T-cell (primary cell): ENCODE measurements around the gene MITF. TPM values are rescaled to one million over a fixed set of nuclear protein-coding genes. Genes with fewer than 3 reads are reported as not detected.

Experiments used
- ATAC-seq, 4 experiments: fragments of 200-7000 bp in 3 of 4; fragments of 150-1000 bp in 1 of 4; cut with Tn5 transposase; replicated peaks in 1 of 4; 1 replicate in 3 of 4; 2 replicates in 1 of 4; pipeline ENCODE4 v1.10.0; 2021; ENCODE audit warnings: moderate library complexity in 3 of 4, mild to moderate bottlenecking in 2 of 4, moderate number of reproducible peaks in 1 of 4
- CTCF ChIA-PET, 2 donors: fragments of 300-600 bp; sonication (Branson Sonifier 250); formaldehyde crosslinking; loops; one replicate each; lab custom pipeline; 2022; ENCODE audit warnings: antibody characterized with exemption in 2 of 2; lab: Charles Lee
- POLR2A ChIA-PET, 2 donors: fragments of 300-600 bp; sonication (Branson Sonifier 250); formaldehyde crosslinking; loops; one replicate each; lab custom pipeline; 2022; ENCODE audit warnings: antibody characterized with exemption in 2 of 2; lab: Charles Lee
- DNase-seq, 35 experiments: peaks; one replicate each; pipeline versions ENCODE4 v3.0.0 to v3.0.0-alpha.2; 2013 to 2023
- H3K27ac ChIP-seq: one replicate; pipeline ENCODE4 v1.5.1; 2013; ENCODE audit warnings: low read length
- H3K27me3 ChIP-seq, 2 experiments: replicated peaks in 1 of 2; 1 replicate in 1 of 2; 2 replicates in 1 of 2; pipeline versions ENCODE4 v1.6.1 to v1.7.0; 2013; ENCODE audit warnings: low read length in 1 of 2, mixed read lengths in 1 of 2; ENCODE audit not compliant: control insufficient read depth in 2 of 2, insufficient read depth in 2 of 2; ENCODE audit errors: extremely low read depth in 1 of 2
- H3K36me3 ChIP-seq, 2 donors: 1 replicate in 1 of 2; 2 replicates in 1 of 2; pipeline versions ENCODE4 v1.6.1 to v1.7.0; 2013; ENCODE audit warnings: low read length in 1 of 2; ENCODE audit not compliant: control insufficient read depth in 2 of 2, insufficient read depth in 1 of 2; ENCODE audit errors: extremely low read depth in 1 of 2
- H3K4me1 ChIP-seq, 2 experiments: 1 replicate in 1 of 2; 2 replicates in 1 of 2; pipeline versions ENCODE4 v1.6.1 to v1.7.0; 2013; ENCODE audit warnings: low read length in 2 of 2, mixed read lengths in 1 of 2; ENCODE audit not compliant: insufficient read depth in 2 of 2, control insufficient read depth in 1 of 2; ENCODE audit errors: extremely low read depth in 1 of 2
- H3K4me3 ChIP-seq, 2 donors: 1 replicate in 1 of 2; 2 replicates in 1 of 2; pipeline versions ENCODE4 v1.5.1 to v1.7.0; 2013; ENCODE audit warnings: mild to moderate bottlenecking in 2 of 2, low read length in 1 of 2, moderate library complexity in 1 of 2; ENCODE audit not compliant: control insufficient read depth in 1 of 2; ENCODE audit errors: extremely low read depth in 1 of 2
- H3K9me3 ChIP-seq: 2 replicates; pipeline ENCODE4 v1.7.0; 2013
- H3K27ac Mint-ChIP-seq, 2 donors: one replicate each; pipeline ENCODE4 v1.8.0; 2020 to 2021; ENCODE audit warnings: mild to moderate bottlenecking in 2 of 2, mixed read lengths in 2 of 2
- H3K27me3 Mint-ChIP-seq, 2 donors: one replicate each; pipeline ENCODE4 v1.8.0; 2021 to 2022; ENCODE audit warnings: mixed read lengths in 2 of 2
- H3K36me3 Mint-ChIP-seq: one replicate; pipeline ENCODE4 v1.8.0; 2021; ENCODE audit warnings: mixed read lengths
- H3K4me1 Mint-ChIP-seq, 3 donors: one replicate each; pipeline ENCODE4 v1.8.0; 2020 to 2022; ENCODE audit warnings: mixed read lengths in 3 of 3, mild to moderate bottlenecking in 1 of 3
- H3K4me3 Mint-ChIP-seq, 3 donors: one replicate each; pipeline ENCODE4 v1.8.0; 2020 to 2022; ENCODE audit warnings: mild to moderate bottlenecking in 3 of 3, mixed read lengths in 3 of 3, moderate library complexity in 3 of 3
- H3K9me3 Mint-ChIP-seq, 3 donors: one replicate each; pipeline ENCODE4 v1.8.0; 2020 to 2022; ENCODE audit warnings: mixed read lengths in 3 of 3
- WGBS: methylation state at CpG from one replicate; pipeline ENCODE4 v1.1.5; 2013; ENCODE audit warnings: missing lambda C conversion rate; ENCODE audit not compliant: insufficient coverage; 5-methylcytosine and 5-hydroxymethylcytosine counted together
- total RNA-seq, 35 experiments: library from RNA in 6 of 35; stranded (reverse) in 6 of 35; fragments of 120-200 nt in 1 of 35; gene quantifications; one replicate each; pipeline versions ENCODE4 v1.2.1 to v1.2.4 and lab custom pipeline; 2013 to 2026

Gene MITF
- total RNA-seq, 5 donors from 2014 or later (not counting 1 experiment from before 2014, with no cell fraction given): 0.09 to 0.51 (median 0.24) TPM; not detected in 1

DNA sequence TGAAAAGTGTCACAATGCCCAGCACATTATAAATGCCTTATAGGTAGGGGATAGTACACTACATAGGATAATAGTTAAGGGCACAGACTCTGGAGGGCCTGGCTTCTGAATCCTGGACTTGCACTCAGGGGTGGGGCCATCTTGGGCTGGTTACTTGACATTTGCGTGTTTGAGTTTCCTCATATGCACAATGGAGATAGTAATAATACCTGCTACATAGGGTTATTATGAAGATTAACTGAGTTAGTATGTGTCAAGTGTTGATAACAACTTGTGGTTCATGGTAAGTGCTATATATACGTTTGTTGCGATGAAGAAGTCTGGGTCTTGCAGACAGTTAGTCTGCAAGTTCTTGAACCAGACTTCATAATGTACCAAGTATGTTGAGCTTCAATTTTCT is 37.0 kb downstream of the MITF start:
- POLR2A ChIA-PET: no interaction called here
- H3K36me3 Mint-ChIP-seq: no peaks in the 10 kb centered on the region

GRCh38 chr3:69776920-69777581 is 37.8 kb downstream of the MITF start:
- Mint-ChIP-seq H3K27ac (no peak overlapping the region), H3K27me3 (no peaks in the 10 kb centered on the region), H3K36me3 (no peaks in the 10 kb centered on the region), H3K9me3 (no peaks in the 10 kb centered on the region), H3K4me3 (no peak overlapping the region), H3K4me1 (no peaks in the 10 kb centered on the region)
- H3K27me3 ChIP-seq: no peaks in the 10 kb centered on the region
- ATAC-seq: no peak
- no peak overlapping the region for H3K4me3 ChIP-seq
- no peaks in the 10 kb centered on the region for H3K4me1 ChIP-seq
- H3K9me3 ChIP-seq: no peaks in the 10 kb centered on the region
- H3K27ac ChIP-seq: no peak overlapping the region
- no peaks in the 10 kb centered on the region for H3K36me3 ChIP-seq
- DNase-seq: no peak
- CTCF ChIA-PET: no interaction called here
- POLR2A ChIA-PET: no interaction called here

More for the DNA sequence above, 37.0 kb downstream of the MITF start:
- ATAC-seq (no peak), DNase-seq (no peak)
- H3K4me1 Mint-ChIP-seq: no peaks in the 10 kb centered on the region
- H3K27me3 Mint-ChIP-seq: no peaks in the 10 kb centered on the region
- Histone ChIP-seq H3K27me3 (no peaks in the 10 kb centered on the region), H3K27ac (no peak overlapping the region), H3K4me1 (no peaks in the 10 kb centered on the region), H3K36me3 (no peaks in the 10 kb centered on the region), H3K9me3 (no peaks in the 10 kb centered on the region), H3K4me3 (no peak overlapping the region)
- CTCF ChIA-PET: no interaction called here
- WGBS: 68% methylated on average over 3 of the region's 3 CpGs
- H3K4me3 Mint-ChIP-seq: no peak overlapping the region
- no peak overlapping the region for H3K27ac Mint-ChIP-seq
- no peaks in the 10 kb centered on the region for H3K9me3 Mint-ChIP-seq

DNA sequence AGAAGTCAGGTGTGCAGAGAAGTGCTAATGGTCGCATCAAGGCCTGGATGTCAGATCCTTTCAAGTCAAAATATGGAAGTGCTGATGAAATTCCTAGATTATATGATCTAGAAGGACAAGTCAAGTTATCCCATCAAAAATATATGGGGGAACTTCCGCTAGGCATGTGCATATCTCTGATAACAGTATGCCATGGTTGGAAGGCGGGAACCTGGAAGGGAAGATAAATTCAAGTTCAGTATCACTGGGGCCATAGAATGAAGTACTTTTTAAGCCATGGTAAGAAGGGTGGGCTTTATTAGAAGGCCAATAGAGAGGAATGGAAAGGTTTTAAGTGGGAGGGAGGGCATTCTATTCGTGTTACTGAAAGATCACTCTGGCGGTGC is 38.3 kb downstream of the MITF start:
- H3K36me3 Mint-ChIP-seq: no peaks in the 10 kb centered on the region

DNA sequence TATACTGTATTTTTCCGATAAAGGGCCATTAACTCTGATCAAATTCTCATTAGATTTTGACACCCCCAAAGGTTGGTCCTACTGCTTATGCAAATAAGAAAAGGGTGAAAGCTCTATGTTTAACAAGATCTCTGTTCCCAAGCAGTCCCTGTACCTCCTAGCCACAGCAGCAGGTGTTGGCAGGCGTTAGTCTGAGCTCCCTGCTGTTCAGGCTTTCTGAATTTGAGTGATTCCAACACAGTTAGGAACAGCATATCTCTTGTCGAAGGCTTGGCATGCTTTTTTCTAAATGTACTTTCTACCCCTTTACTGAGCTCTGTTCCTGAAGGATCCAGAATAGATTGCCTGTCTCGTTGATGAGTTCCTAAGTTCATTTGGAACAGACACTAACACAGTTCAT is 42.3 kb downstream of the MITF start:
- Histone ChIP-seq H3K27me3 (no peaks in the 10 kb centered on the region), H3K4me1 (no peaks in the 10 kb centered on the region), H3K9me3 (no peaks in the 10 kb centered on the region), H3K27ac (no peak overlapping the region), H3K4me3 (no peak overlapping the region), H3K36me3 (no peaks in the 10 kb centered on the region)
- no peaks in the 10 kb centered on the region for H3K27me3 Mint-ChIP-seq
- H3K4me1 Mint-ChIP-seq: no peaks in the 10 kb centered on the region
- DNase-seq (no peak), ATAC-seq (no peak)
- POLR2A ChIA-PET: no interaction called here
- H3K27ac Mint-ChIP-seq: no peak overlapping the region
- no peak overlapping the region for H3K4me3 Mint-ChIP-seq
- H3K9me3 Mint-ChIP-seq: no peaks in the 10 kb centered on the region
- WGBS: 56% methylated on average over 2 of the region's 4 CpGs
- CTCF ChIA-PET: no interaction called here
- no peaks in the 10 kb centered on the region for H3K36me3 Mint-ChIP-seq

More for the DNA sequence above, 38.3 kb downstream of the MITF start:
- no peaks in the 10 kb centered on the region for H3K9me3 Mint-ChIP-seq
- Histone ChIP-seq H3K27me3 (no peaks in the 10 kb centered on the region), H3K36me3 (no peaks in the 10 kb centered on the region), H3K9me3 (no peaks in the 10 kb centered on the region), H3K27ac (no peak overlapping the region), H3K4me3 (no peak overlapping the region), H3K4me1 (no peaks in the 10 kb centered on the region)
- no peaks in the 10 kb centered on the region for H3K4me1 Mint-ChIP-seq
- ChIA-PET CTCF (no interaction called here), POLR2A (no interaction called here)
- H3K27ac Mint-ChIP-seq: no peak overlapping the region
- H3K27me3 Mint-ChIP-seq: no peaks in the 10 kb centered on the region
- no peak overlapping the region for H3K4me3 Mint-ChIP-seq
- WGBS: 74% methylated on average over 4 of the region's 5 CpGs
- no peak for ATAC-seq
- DNase-seq: no peak

- Mint-ChIP-seq H3K9me3 (no peaks in the 10 kb centered on the region), H3K4me3 (no peak overlapping the region), H3K4me1 (no peaks in the 10 kb centered on the region), H3K36me3 (no peaks in the 10 kb centered on the region), H3K27ac (no peak overlapping the region), H3K27me3 (no peaks in the 10 kb centered on the region)
- 71% methylated on average over 6 of the region's 7 CpGs for WGBS
- CTCF ChIA-PET: no interaction called here
- H3K27me3 ChIP-seq: no peaks in the 10 kb centered on the region
- no peak overlapping the region for H3K27ac ChIP-seq
- H3K9me3 ChIP-seq: no peaks in the 10 kb centered on the region
- DNase-seq (no peak), ATAC-seq (no peak)
- no peaks in the 10 kb centered on the region for H3K4me1 ChIP-seq
- H3K36me3 ChIP-seq: no peaks in the 10 kb centered on the region
- POLR2A ChIA-PET: no interaction called here
- no peak overlapping the region for H3K4me3 ChIP-seq
These were observed 45.8 kb downstream of the MITF start for GRCh38 chr3:69784954-69785514.

GRCh38 chr3:69785769-69786320 is 46.6 kb downstream of the MITF start:
- H3K9me3 Mint-ChIP-seq: no peaks in the 10 kb centered on the region
- ChIA-PET POLR2A (no interaction called here), CTCF (no interaction called here)
- no peaks in the 10 kb centered on the region for H3K36me3 Mint-ChIP-seq
- Histone ChIP-seq H3K4me1 (no peaks in the 10 kb centered on the region), H3K36me3 (no peaks in the 10 kb centered on the region), H3K27ac (no peak overlapping the region), H3K27me3 (no peaks in the 10 kb centered on the region), H3K4me3 (no peak overlapping the region), H3K9me3 (no peaks in the 10 kb centered on the region)
- H3K27me3 Mint-ChIP-seq: no peaks in the 10 kb centered on the region
- no peak overlapping the region for H3K4me3 Mint-ChIP-seq
- 62% methylated on average over 3 of the region's 3 CpGs for WGBS
- no peaks in the 10 kb centered on the region for H3K4me1 Mint-ChIP-seq
- H3K27ac Mint-ChIP-seq: no peak overlapping the region
- ATAC-seq (no peak), DNase-seq (no peak)
